GM18517 (cell line): ENCODE data around the gene ANKRD23.
A peak's percentile ranks its signal among the peaks of the same experiment; 100 is the strongest.

Experiments
- ATAC-seq: cut with Tn5 transposase; IDR thresholded peaks from one replicate; pipeline ENCODE4 v1.9.1; 2021; ENCODE audit warnings: mild to moderate bottlenecking, moderate library complexity; ENCODE audit not compliant: unreplicated experiment

ANKRD23 gene

GRCh38 chr2:96839875-96840850 lies 3.7 kb downstream of the ANKRD23 start:
- no peak for ATAC-seq

GRCh38 chr2:96839293-96839874 lies 4.4 kb downstream of the ANKRD23 start:
- peak; percentile 61 for ATAC-seq

- no peak for ATAC-seq
Measured at GRCh38 chr2:96838345-96839292, 5.2 kb downstream of the ANKRD23 start.

GRCh38 chr2:96837575-96837974 lies 6.2 kb downstream of the ANKRD23 start:
- ATAC-seq, result no peak

GRCh38 chr2:96835830-96836229 lies 8.0 kb downstream of the ANKRD23 start:
- ATAC-seq, result no peak

GRCh38 chr2:96832754-96833507 lies 10.9 kb downstream of the ANKRD23 start:
- ATAC-seq, result no peak

- ATAC-seq, result no peak
Measured at GRCh38 chr2:96832408-96832753, 11.4 kb downstream of the ANKRD23 start.

- ATAC-seq, result no peak
Measured at GRCh38 chr2:96831679-96832078, 12.1 kb downstream of the ANKRD23 start.

GRCh38 chr2:96830044-96830562 lies 13.7 kb downstream of the ANKRD23 start:
- no peak for ATAC-seq

- ATAC-seq, result no peak
Measured at GRCh38 chr2:96828874-96829273, 14.9 kb downstream of the ANKRD23 start.

GRCh38 chr2:96828436-96828835 lies 15.4 kb downstream of the ANKRD23 start:
- no peak for ATAC-seq

GRCh38 chr2:96826546-96827278 lies 17.1 kb downstream of the ANKRD23 start:
- ATAC-seq, result no peak

GRCh38 chr2:96825057-96825456 lies 18.8 kb downstream of the ANKRD23 start:
- ATAC-seq, result no peak

GRCh38 chr2:96824079-96824870 lies 19.5 kb downstream of the ANKRD23 start:
- no peak for ATAC-seq

- no peak for ATAC-seq
Measured at GRCh38 chr2:96823198-96823597, 20.6 kb downstream of the ANKRD23 start.

- ATAC-seq, result no peak
Measured at GRCh38 chr2:96822786-96823185, 21.0 kb downstream of the ANKRD23 start.

- ATAC-seq, result no peak
Measured at GRCh38 chr2:96821113-96821675, 22.6 kb downstream of the ANKRD23 start.

GRCh38 chr2:96819876-96820511 lies 23.8 kb downstream of the ANKRD23 start:
- no peak for ATAC-seq
